ENCODE measurements around the gene CR1L. TPM values are rescaled to one million over a fixed set of nuclear protein-coding genes. Genes with fewer than 3 reads are reported as not detected.

The CR1L gene
- total RNA-seq (2022; extraction: Qiagen RNA extraction; ENCODE audit: low read depth): 0.41 TPM in 1 of 5 replicates, not detected in the others

GRCh38 chr1:207644852-207645634 is at the start of gene CR1L:
CR1L (plus strand) TSS chr1:207645133; CDS start chr1:207645234, 101 bp downstream.

DNA sequence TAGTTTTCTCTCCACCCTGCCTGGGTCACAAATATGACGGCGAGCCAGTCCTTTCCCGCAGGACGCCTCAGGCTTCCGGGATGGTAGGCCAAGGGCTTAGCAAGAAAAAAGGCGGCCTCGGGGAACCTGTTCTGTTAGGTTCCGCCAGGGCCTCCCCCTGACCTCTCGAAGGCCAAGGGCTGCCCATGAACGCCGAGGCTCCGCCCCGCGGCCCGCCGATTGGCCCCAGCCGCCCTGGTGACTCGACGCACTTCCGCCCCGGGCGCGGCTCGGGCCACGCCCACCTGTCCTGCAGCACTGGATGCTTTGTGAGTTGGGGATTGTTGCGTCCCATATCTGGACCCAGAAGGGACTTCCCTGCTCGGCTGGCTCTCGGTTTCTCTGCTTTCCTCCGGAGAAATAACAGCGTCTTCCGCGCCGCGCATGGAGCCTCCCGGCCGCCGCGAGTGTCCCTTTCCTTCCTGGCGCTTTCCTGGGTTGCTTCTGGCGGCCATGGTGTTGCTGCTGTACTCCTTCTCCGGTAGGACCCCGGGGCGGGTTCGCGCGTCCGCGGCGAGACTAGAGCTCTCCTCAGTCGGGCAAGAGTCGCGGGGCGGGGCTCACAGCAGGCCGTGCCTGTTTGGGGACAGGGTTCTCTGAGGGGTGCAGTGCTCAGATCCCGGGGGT is 107.0 kb downstream of the CR1L start, which contains the start of gene CD46:
Gene CD46, plus strand, starts transcription at position 265 of the 666 bp plus-strand sequence. Its CDS starts 159 bp downstream, at position 424.

Other genes starting within 250 kb of the CR1L start
- not detected in 5 replicates for gene CR2, start 190.8 kb upstream of the CR1L start, total RNA-seq (2022; extraction: Qiagen RNA extraction; ENCODE audit: low read depth)
- not detected in 5 replicates for gene CR1, start 149.0 kb upstream of the CR1L start, total RNA-seq (2022; extraction: Qiagen RNA extraction; ENCODE audit: low read depth)
- gene CD46, start 106.9 kb downstream of the CR1L start, total RNA-seq (2022; extraction: Qiagen RNA extraction; ENCODE audit: low read depth): 70.8 to 129 TPM (median 115 TPM) in 5 replicates

Measured in A549 treated with ZK216348 at 1 μM for 4 hours (cell line).